ACC112 (cell line): ENCODE results near the gene TNK1.

ENCODE experiments used
- H2AFZ ChIP-seq: fragments of 200-600 bp; sonication (generic); one replicate; pipeline ENCODE4 v1.6.0; 2017; ENCODE audit warnings: antibody characterized with exemption, low read length; ENCODE audit not compliant: unreplicated experiment
- H3K27ac ChIP-seq: fragments of 200-600 bp; sonication (generic); 2 replicates; pipeline ENCODE4 v1.5.1; 2014; ENCODE audit warnings: low read depth, mild to moderate bottlenecking, antibody characterized with exemption, low read length, moderate library complexity
- H3K27me3 ChIP-seq: fragments of 200-600 bp; sonication (generic); 2 replicates; pipeline ENCODE4 v1.6.1; 2014; ENCODE audit warnings: mild to moderate bottlenecking, antibody characterized with exemption, low read length, moderate library complexity, mixed read lengths; ENCODE audit not compliant: insufficient read depth
- H3K36me3 ChIP-seq: fragments of 200-600 bp; sonication (generic); 2 replicates; pipeline ENCODE4 v1.6.1; 2016; ENCODE audit warnings: mild to moderate bottlenecking, antibody characterized with exemption, low read length, moderate library complexity, mixed read lengths; ENCODE audit not compliant: insufficient read depth
- H3K4me1 ChIP-seq: fragments of 200-600 bp; sonication (generic); one replicate; pipeline ENCODE4 v1.6.1; 2016; ENCODE audit warnings: low read length, mixed read lengths; ENCODE audit not compliant: insufficient read depth, unreplicated experiment, control insufficient read depth
- H3K4me3 ChIP-seq: fragments of 200-600 bp; sonication (generic); 2 replicates; pipeline ENCODE4 v1.5.1; 2014; ENCODE audit warnings: mild to moderate bottlenecking, low read depth, low read length
- H3K79me2 ChIP-seq: fragments of 200-600 bp; sonication (generic); one replicate; pipeline ENCODE4 v1.6.0; 2016; ENCODE audit warnings: low read length; ENCODE audit not compliant: control insufficient read depth, unreplicated experiment, insufficient read depth

The TNK1 gene

DNA sequence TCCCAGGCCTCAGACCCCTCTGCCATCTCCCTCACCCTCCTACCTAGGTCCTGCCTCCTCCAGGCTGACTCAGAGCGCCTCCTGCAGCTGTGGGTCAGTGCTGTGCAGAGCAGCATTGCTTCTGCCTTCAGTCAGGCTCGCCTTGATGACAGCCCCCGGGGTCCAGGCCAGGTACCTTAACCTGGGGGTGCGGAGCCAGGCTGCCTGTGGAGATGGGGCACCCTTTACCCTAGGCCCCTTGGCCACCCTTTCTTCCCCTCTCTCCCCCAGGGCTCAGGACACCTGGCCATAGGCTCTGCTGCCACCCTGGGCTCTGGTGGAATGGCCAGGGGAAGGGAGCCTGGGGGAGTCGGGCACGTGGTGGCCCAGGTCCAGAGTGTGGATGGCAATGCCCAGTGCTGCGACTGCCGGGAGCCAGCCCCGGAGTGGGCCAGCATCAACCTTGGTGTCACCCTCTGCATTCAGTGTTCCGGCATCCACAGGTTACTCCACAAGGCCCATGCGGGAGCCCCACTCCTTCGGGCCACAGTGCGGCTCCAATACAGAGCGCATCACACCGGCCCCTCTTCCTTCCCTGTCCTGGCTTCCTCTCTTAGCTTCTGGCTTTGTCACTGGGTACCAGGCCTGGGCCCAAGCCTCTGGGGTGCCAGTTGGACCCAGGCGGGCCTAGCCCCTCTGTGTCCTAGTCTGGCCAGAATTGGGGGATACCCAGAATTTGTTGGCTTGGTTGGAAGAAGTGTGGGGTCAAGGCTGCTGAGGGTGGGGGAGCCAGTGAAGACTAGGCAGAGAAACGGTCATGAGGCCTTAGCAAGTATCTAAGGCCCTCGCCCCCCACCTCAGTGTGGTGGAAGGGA, 33.9 kb upstream of the TNK1 start:
- Histone ChIP-seq H2AFZ (no peak overlapping the region), H3K27me3 (peaks cover 10% of the 10 kb centered on the region; the same call in 1 of the 2 replicates), H3K27ac (no peak overlapping the region), H3K4me3 (no peak overlapping the region), H3K79me2 (peaks cover 6% of the 10 kb centered on the region), H3K4me1 (peaks cover 12% of the 10 kb centered on the region), H3K36me3 (no peaks in the 10 kb centered on the region)

DNA sequence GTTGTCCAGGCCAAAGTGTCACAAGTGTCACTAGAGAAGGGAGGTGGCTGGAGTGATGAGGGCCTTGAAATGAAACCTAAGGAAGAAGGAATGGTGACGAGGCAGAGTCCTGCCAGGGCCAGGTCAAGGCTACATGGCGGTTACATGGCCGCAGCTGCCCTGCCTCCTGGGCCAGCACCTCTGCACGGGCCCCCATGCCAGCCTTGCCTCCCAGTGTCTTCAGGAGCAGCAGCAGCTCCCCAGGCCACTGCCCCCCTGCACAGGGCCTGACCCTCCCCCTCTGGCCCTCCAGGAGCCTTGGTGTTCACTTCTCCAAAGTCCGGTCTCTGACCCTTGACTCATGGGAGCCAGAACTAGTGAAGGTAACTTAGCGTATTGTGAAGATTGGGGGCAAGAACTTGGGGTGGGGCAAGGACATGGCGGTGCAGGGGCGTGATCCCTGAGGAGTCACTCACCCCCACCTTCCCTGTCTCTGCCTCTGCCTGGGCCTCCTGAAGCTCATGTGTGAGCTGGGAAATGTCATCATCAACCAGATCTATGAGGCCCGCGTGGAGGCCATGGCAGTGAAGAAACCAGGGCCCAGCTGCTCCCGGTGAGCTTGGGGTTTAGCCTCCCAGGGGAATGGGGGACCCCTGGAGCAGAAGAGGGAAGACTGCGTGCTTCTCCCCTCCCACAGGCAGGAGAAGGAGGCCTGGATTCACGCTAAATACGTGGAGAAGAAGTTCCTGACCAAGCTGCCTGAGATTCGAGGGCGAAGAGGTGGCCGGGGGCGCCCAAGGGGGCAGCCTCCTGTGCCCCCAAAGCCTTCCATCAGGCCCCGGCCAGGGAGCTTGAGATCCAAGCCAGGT, 33.0 kb upstream of the TNK1 start:
- Histone ChIP-seq H3K36me3 (no peaks in the 10 kb centered on the region), H3K4me1 (peaks cover 12% of the 10 kb centered on the region), H3K79me2 (peaks cover 15% of the 10 kb centered on the region), H2AFZ (no peak overlapping the region), H3K4me3 (no peak overlapping the region), H3K27ac (no peak overlapping the region), H3K27me3 (peaks cover 10% of the 10 kb centered on the region; the same call in 1 of the 2 replicates)

DNA sequence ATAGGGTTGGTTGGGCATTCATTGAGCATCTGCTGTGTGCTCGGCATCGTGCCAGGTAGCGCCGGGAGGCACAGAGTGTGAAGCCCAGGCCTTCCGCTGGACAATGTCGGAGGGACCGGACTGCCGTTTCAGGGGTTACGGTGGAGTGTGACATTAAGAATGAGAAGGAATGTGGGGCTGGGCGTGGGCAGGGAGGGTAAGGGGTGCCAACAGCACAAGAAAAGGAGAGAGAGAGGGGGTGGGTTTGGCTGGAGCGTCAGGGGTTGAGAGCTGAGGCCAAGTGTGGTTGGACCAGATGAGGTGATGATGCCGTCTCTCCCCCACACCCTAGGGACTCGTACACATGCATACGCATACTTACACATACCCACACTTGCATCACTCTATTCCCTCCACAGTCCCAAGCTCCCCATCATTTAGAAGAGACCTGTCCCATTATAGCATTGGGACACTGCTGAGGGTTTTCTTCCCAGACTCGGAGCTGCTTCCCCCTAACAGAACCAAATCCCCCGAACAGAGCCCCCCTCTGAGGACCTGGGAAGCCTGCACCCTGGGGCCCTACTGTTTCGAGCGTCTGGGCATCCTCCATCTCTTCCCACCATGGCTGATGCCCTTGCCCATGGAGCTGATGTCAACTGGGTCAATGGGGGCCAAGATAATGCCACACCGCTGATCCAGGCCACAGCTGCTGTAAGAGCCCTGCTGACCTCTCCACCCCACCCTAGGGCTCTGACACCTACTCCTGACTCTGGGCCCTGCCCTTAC, 32.2 kb upstream of the TNK1 start:
- Histone ChIP-seq H3K36me3 (no peaks in the 10 kb centered on the region), H3K79me2 (peaks cover 23% of the 10 kb centered on the region), H3K4me1 (peaks cover 21% of the 10 kb centered on the region), H3K27me3 (peaks cover 3% of the 10 kb centered on the region; the same call in 1 of the 2 replicates), H3K27ac (no peak overlapping the region), H3K4me3 (no peak overlapping the region), H2AFZ (no peak overlapping the region)

DNA sequence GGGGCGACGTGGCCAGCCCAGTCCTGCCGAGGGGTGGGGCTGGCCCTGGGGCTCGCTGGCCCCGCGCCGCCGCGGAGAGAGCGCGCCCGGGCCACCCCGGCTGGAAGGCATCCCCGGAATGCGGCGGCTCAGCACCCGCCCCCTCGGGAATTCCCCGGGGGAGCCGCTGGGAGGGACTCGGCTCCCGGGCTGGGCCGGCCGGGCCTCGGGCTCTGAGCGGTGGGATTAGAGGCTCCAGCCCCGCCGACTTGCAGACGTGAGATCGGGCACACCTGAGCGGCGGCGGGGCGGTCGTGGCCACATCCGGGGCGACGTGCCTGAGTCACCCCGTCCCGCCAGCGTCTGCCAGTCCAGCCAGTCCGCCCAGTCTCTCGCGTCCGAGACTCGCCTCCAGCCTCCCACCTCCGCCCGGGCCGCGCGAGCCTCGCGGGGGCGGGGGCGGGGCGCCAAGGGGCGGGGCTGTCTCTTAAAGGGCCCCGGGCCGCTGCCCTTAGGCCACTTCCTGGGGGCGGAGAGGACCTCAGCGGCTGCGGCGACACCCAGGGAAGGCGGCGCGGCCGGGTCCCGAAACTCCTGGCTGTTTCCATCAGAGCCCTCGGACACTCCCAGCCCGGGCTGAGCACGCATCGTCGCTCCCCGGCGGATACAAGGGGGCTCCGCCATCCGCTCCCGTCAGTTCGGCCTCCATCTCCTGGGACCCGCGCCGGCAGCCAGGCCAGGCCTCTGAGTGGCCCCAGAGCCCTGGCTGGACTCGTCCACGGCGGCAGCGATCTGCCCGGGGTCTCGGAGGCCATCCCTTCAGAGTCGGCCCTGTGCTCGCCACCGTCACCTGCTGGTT, 29.0 kb upstream of the TNK1 start, which contains the start of gene KCTD11:
TSS of gene KCTD11 (plus strand) at position 498 of the 838 bp plus-strand sequence.
- Histone ChIP-seq H3K79me2 (peaks cover 30% of the 10 kb centered on the region), H3K4me3 (peak within 1 kb of the TSS; percentile 85), H3K27ac (peak within 1 kb of the TSS; percentile 93), H3K36me3 (no peaks in the 10 kb centered on the region), H3K4me1 (peaks cover 41% of the 10 kb centered on the region), H2AFZ (peak within 1 kb of the TSS; percentile 39), H3K27me3 (no peaks in the 10 kb centered on the region)

DNA sequence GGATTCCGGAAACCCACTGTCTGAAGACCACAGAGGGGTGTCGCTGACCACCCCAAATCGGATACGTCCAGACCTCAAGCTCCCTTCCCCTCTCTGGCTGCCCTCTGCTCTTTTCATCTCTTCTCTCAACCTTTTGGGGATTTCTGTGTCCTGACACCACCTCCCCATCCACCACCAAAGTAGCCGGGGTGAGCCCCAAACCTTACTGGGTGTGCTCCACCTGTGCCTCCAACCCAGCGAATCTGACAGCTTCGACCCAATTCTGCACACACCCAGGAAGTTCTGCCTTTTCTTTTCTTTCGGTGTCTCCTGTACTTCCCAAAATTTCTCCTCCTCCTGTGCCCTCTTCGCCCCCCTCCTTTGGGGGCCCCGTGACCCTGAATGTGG, 28.4 kb upstream of the TNK1 start:
- Histone ChIP-seq H3K4me3 (peak overlapping the region; percentile 85), H2AFZ (no peak overlapping the region), H3K27ac (peak overlapping the region; percentile 93), H3K79me2 (peaks cover 30% of the 10 kb centered on the region), H3K27me3 (no peaks in the 10 kb centered on the region), H3K36me3 (no peaks in the 10 kb centered on the region), H3K4me1 (peaks cover 41% of the 10 kb centered on the region)

DNA sequence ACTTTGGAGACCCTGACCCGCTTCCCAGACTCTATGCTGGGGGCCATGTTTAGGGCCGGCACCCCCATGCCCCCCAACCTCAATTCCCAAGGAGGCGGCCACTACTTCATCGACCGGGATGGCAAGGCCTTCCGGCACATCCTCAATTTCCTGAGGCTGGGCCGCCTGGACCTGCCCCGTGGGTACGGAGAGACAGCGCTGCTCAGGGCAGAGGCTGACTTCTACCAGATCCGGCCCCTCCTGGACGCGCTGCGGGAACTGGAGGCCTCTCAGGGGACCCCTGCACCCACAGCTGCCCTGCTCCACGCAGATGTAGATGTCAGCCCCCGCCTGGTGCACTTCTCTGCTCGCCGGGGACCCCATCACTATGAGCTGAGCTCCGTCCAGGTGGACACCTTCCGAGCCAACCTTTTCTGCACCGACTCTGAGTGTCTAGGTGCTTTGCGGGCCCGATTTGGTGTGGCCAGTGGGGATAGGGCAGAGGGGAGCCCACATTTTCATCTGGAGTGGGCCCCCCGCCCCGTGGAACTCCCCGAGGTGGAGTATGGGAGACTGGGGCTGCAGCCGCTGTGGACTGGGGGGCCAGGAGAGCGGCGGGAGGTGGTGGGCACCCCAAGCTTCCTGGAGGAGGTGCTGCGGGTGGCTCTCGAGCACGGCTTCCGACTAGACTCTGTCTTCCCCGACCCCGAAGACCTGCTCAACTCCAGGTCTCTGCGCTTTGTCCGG, 27.8 kb upstream of the TNK1 start:
- H3K4me3 ChIP-seq: peak overlapping the region; percentile 85
- no peaks in the 10 kb centered on the region for H3K27me3 ChIP-seq
- H2AFZ ChIP-seq: no peak overlapping the region
- H3K27ac ChIP-seq: no peak overlapping the region
- peaks cover 30% of the 10 kb centered on the region for H3K79me2 ChIP-seq
- H3K36me3 ChIP-seq: no peaks in the 10 kb centered on the region
- peaks cover 41% of the 10 kb centered on the region for H3K4me1 ChIP-seq

DNA sequence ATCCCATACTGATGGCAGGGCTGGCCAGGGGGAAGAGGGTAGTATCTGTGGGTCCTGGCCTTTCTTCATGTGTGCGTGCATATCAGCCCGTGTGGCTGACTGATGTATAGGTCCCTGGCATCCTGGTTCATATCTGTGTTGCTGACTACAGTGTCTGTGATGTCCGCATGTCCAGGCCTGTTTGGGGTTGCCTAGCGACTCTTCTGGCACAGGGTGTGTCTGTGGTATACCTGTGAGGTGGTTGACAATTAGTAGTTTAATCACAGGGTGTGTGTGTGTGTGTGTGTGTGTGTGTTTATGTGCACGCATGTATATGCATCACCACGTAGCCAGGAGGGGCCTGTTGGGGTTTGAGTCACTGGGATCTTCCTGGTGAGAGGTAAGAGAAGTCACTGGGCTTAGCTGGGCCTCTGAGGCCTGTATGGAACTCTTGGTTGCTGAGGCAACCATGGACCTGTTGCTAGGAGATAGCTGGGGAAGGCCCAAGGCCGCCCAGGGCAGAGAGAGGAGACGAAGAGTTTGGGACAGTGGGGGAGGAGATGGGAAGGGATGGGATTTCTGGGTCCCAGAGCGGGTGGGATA, 26.5 kb upstream of the TNK1 start:
- Histone ChIP-seq H3K27ac (peak overlapping the region; percentile 52), H3K4me3 (peak overlapping the region; percentile 85), H3K36me3 (no peaks in the 10 kb centered on the region), H2AFZ (no peak overlapping the region), H3K4me1 (peaks cover 36% of the 10 kb centered on the region), H3K27me3 (no peaks in the 10 kb centered on the region), H3K79me2 (peaks cover 30% of the 10 kb centered on the region)

DNA sequence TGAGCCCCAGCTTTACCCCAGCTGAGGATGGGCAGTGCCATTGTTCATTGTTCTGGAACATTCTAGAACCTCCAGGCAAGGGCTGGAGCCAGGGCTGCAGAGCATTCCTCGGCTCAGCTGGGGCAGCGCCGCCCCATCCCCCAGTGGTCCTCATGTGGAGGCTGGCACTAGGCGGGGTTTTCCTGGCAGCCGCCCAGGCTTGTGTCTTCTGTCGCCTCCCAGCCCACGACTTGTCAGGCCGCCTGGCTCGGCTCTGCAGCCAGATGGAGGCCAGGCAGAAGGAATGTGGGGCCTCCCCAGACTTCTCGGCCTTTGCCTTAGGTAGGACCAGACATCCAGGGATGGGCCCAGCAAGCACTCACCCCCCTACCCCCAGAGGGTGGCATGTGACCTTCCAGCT, 25.8 kb upstream of the TNK1 start, which contains the start of gene TMEM95:
TSS of gene TMEM95 (plus strand) at position 104 of the 400 bp plus-strand sequence. CDS start at position 153, 49 bp downstream.
- Histone ChIP-seq H3K79me2 (peaks cover 30% of the 10 kb centered on the region), H3K27ac (peak within 1 kb of the TSS; percentile 52), H2AFZ (no peak within 1 kb of the TSS), H3K4me3 (peak within 1 kb of the TSS; percentile 85), H3K27me3 (no peaks in the 10 kb centered on the region), H3K4me1 (peaks cover 30% of the 10 kb centered on the region), H3K36me3 (no peaks in the 10 kb centered on the region)

DNA sequence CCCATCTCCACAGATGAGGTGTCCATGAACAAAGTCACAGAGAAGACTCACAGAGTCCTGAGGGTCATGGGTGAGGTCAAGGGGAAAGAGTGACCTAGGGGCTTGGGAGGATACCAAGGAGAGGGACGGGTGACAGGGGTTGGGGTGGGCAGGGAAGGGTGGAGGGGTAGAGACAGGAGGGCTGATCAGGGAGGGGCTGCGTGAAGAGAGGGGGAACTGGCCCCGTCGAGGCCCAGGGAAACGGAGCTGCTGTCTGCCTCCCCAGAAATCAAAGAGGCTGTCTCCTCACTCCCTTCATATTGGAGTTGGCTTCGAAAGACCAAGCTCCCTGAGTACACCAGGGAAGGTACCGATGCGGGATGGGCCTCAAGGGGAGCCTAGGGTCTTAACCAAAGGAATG, 25.3 kb upstream of the TNK1 start:
- Histone ChIP-seq H3K4me1 (peaks cover 30% of the 10 kb centered on the region), H3K27ac (no peak overlapping the region), H3K36me3 (no peaks in the 10 kb centered on the region), H3K27me3 (no peaks in the 10 kb centered on the region), H3K79me2 (peaks cover 30% of the 10 kb centered on the region), H2AFZ (no peak overlapping the region), H3K4me3 (no peak overlapping the region)
